Measurements from ENCODE around the gene FLRT2. TPM values are rescaled to one million over a fixed set of nuclear protein-coding genes. Genes with fewer than 3 reads are reported as not detected.

The FLRT2 gene
- total RNA-seq, 1 donor from 2014 or later: 6.3 TPM

- intact Hi-C loops (cut with DNase I): no loop called here
- no peak for DNase-seq (ENCODE audit: low spot score)
Observed at GRCh38 chr14:85618390-85618789, 88.4 kb downstream of the FLRT2 start.

GRCh38 chr14:85618978-85619377 is 89.0 kb downstream of the FLRT2 start:
- DNase-seq (ENCODE audit: low spot score): no peak
- intact Hi-C loops (cut with DNase I): no loop called here

GRCh38 chr14:85619851-85620250 is 89.9 kb downstream of the FLRT2 start:
- intact Hi-C loops (cut with DNase I): no loop called here
- no peak for DNase-seq (ENCODE audit: low spot score)

- intact Hi-C loops (cut with DNase I): no loop called here
- no peak for DNase-seq (ENCODE audit: low spot score)
Observed at GRCh38 chr14:85620947-85621346, 91.0 kb downstream of the FLRT2 start.

- DNase-seq (ENCODE audit: low spot score): no peak
Observed at GRCh38 chr14:85622106-85622505, 92.2 kb downstream of the FLRT2 start.

GRCh38 chr14:85622986-85623685 is 93.2 kb downstream of the FLRT2 start:
- intact Hi-C loops (cut with DNase I): no loop called here
- no peak for DNase-seq (ENCODE audit: low spot score)

More at GRCh38 chr14:85622106-85622505, 92.2 kb downstream of the FLRT2 start:
- intact Hi-C loops (cut with DNase I): no loop called here

- DNase-seq (ENCODE audit: low spot score): no peak
- intact Hi-C loops (cut with DNase I): no loop called here
Observed at GRCh38 chr14:85625925-85626585, 96.1 kb downstream of the FLRT2 start.

GRCh38 chr14:85634205-85634604 is 104.3 kb downstream of the FLRT2 start:
- intact Hi-C loops (cut with DNase I): no loop called here
- DNase-seq (ENCODE audit: low spot score): no peak

GRCh38 chr14:85644211-85644610 is 114.3 kb downstream of the FLRT2 start:
- intact Hi-C loops (cut with DNase I): no loop called here

GRCh38 chr14:85653029-85653428 is 123.1 kb downstream of the FLRT2 start:
- intact Hi-C loops (cut with DNase I): no loop called here
- no peak for DNase-seq (ENCODE audit: low spot score)

More at GRCh38 chr14:85644211-85644610, 114.3 kb downstream of the FLRT2 start:
- DNase-seq (ENCODE audit: low spot score): no peak

- DNase-seq (ENCODE audit: low spot score): no peak
- intact Hi-C loops (cut with DNase I): no loop called here
Observed at GRCh38 chr14:85660243-85660922, 130.4 kb downstream of the FLRT2 start.

GRCh38 chr14:85662096-85662495 is 132.2 kb downstream of the FLRT2 start:
- intact Hi-C loops (cut with DNase I): no loop called here
- no peak for DNase-seq (ENCODE audit: low spot score)

- DNase-seq (ENCODE audit: low spot score): no peak
- intact Hi-C loops (cut with DNase I): no loop called here
Observed at GRCh38 chr14:85663256-85663655, 133.3 kb downstream of the FLRT2 start.

- intact Hi-C loops (cut with DNase I): no loop called here
Observed at GRCh38 chr14:85663667-85664066, 133.7 kb downstream of the FLRT2 start.

GRCh38 chr14:85675957-85676356 is 146.0 kb downstream of the FLRT2 start:
- DNase-seq (ENCODE audit: low spot score): no peak
- intact Hi-C loops (cut with DNase I): no loop called here

More at GRCh38 chr14:85663667-85664066, 133.7 kb downstream of the FLRT2 start:
- no peak for DNase-seq (ENCODE audit: low spot score)

- no peak for DNase-seq (ENCODE audit: low spot score)
- intact Hi-C loops (cut with DNase I): no loop called here
Observed at GRCh38 chr14:85686908-85687307, 157.0 kb downstream of the FLRT2 start.

GRCh38 chr14:85687456-85687855 is 157.5 kb downstream of the FLRT2 start:
- intact Hi-C loops (cut with DNase I): no loop called here
- no peak for DNase-seq (ENCODE audit: low spot score)

- DNase-seq (ENCODE audit: low spot score): no peak
Observed at GRCh38 chr14:85688006-85688405, 158.1 kb downstream of the FLRT2 start.

GRCh38 chr14:85695300-85695699 is 165.4 kb downstream of the FLRT2 start:
- intact Hi-C loops (cut with DNase I): no loop called here
- DNase-seq (ENCODE audit: low spot score): no peak

More at GRCh38 chr14:85688006-85688405, 158.1 kb downstream of the FLRT2 start:
- intact Hi-C loops (cut with DNase I): no loop called here

- no peak for DNase-seq (ENCODE audit: low spot score)
- intact Hi-C loops (cut with DNase I): no loop called here
Observed at GRCh38 chr14:85701116-85701515, 171.2 kb downstream of the FLRT2 start.

GRCh38 chr14:85701763-85702162 is 171.8 kb downstream of the FLRT2 start:
- intact Hi-C loops (cut with DNase I): no loop called here
- DNase-seq (ENCODE audit: low spot score): no peak

Measured in cardiac septum (tissue), 1 donor.